GM12801 (cell line): ENCODE data around the gene MYH2.

Source experiments
- CTCF ChIP-seq: IDR thresholded peaks from one replicate; pipeline ENCODE4 v1.5.1; 2011; ENCODE audit warnings: control low read depth; ENCODE audit not compliant: insufficient read length; ENCODE audit errors: extremely low read depth

The MYH2 gene

GRCh38 chr17:10513299-10514067 lies 36.0 kb downstream of the MYH2 start:
- TF ChIP-seq CTCF = no peak

GRCh38 chr17:10512856-10513255 lies 36.6 kb downstream of the MYH2 start:
- TF ChIP-seq CTCF = no peak

GRCh38 chr17:10499950-10500349 lies 49.5 kb downstream of the MYH2 start:
- TF ChIP-seq CTCF = no peak

GRCh38 chr17:10492004-10492403 lies 57.5 kb downstream of the MYH2 start:
- TF ChIP-seq CTCF = no peak

GRCh38 chr17:10482252-10482651 lies 67.2 kb downstream of the MYH2 start:
- no peak for TF ChIP-seq CTCF

- no peak for TF ChIP-seq CTCF
These were observed 71.8 kb downstream of the MYH2 start for GRCh38 chr17:10477701-10478100.

- no peak for TF ChIP-seq CTCF
These were observed 74.9 kb downstream of the MYH2 start for GRCh38 chr17:10474536-10474935.
